ENCODE data around the gene WNT11.

WNT11 gene

GRCh38 chr11:76158394-76159302, 47.7 kb downstream of the WNT11 start:
- CTCF ChIA-PET: no interaction called here

GRCh38 chr11:76157891-76158290, 48.4 kb downstream of the WNT11 start:
- no peak for TF ChIP-seq NFRKB (IDR thresholded peaks at IDR 0.05)
- no peak for TF ChIP-seq BHLHE40 (IDR thresholded peaks at IDR 0.05; ENCODE audit: borderline replicate concordance)
- TF ChIP-seq LEF1 (IDR thresholded peaks at IDR 0.05; ENCODE audit: borderline replicate concordance): no peak
- no peak for TF ChIP-seq TARDBP (IDR thresholded peaks at IDR 0.05)
- no peak for TF ChIP-seq SP1 (IDR thresholded peaks at IDR 0.05)
- TF ChIP-seq FOXM1 (IDR thresholded peaks at IDR 0.05; ENCODE audit: borderline replicate concordance): no peak
- no peak for TF ChIP-seq SUZ12 (IDR thresholded peaks at IDR 0.05)
- TF ChIP-seq FOXA1 (IDR thresholded peaks at IDR 0.05): no peak
- TF ChIP-seq L3MBTL2 (conservative IDR thresholded peaks at IDR 0.05): no peak
- no peak for TF ChIP-seq ELF4 (IDR thresholded peaks at IDR 0.05)
- DNase-seq (ENCODE audit: extremely low spot score): no peak
- ChIA-PET CTCF (interaction anchor here (0.6 kb wide), 1 partner anchor 25 kb away, joined by 4 read pairs; no protein-coding TSS in a partner anchor), POLR2A (no interaction called here)

More at GRCh38 chr11:76158394-76159302, 47.7 kb downstream of the WNT11 start:
- no peak for DNase-seq (ENCODE audit: extremely low spot score)
- POLR2A ChIA-PET: no interaction called here
- TF ChIP-seq NFRKB (IDR thresholded peaks at IDR 0.05) (no peak), LEF1 (IDR thresholded peaks at IDR 0.05; ENCODE audit: borderline replicate concordance) (no peak), FOXK2 (IDR thresholded peaks at IDR 0.05) (no peak), FOXM1 (IDR thresholded peaks at IDR 0.05; ENCODE audit: borderline replicate concordance) (no peak), ARNT (IDR thresholded peaks at IDR 0.05) (no peak), CTBP1 (IDR thresholded peaks at IDR 0.05; ENCODE audit: borderline replicate concordance) (no peak)

GRCh38 chr11:76156971-76157427, 49.3 kb downstream of the WNT11 start:
- no peak for TF ChIP-seq NFRKB (IDR thresholded peaks at IDR 0.05)
- no peak for TF ChIP-seq TARDBP (IDR thresholded peaks at IDR 0.05)
- TF ChIP-seq SUZ12 (IDR thresholded peaks at IDR 0.05): no peak
- no peak for TF ChIP-seq PKNOX1 (IDR thresholded peaks at IDR 0.05)
- TF ChIP-seq L3MBTL2 (conservative IDR thresholded peaks at IDR 0.05): no peak
- TF ChIP-seq ARNT (IDR thresholded peaks at IDR 0.05): no peak
- TF ChIP-seq ELF4 (IDR thresholded peaks at IDR 0.05): no peak
- TF ChIP-seq CTBP1 (IDR thresholded peaks at IDR 0.05; ENCODE audit: borderline replicate concordance): no peak
- no peak for TF ChIP-seq LEF1 (IDR thresholded peaks at IDR 0.05; ENCODE audit: borderline replicate concordance)
- TF ChIP-seq SP1 (IDR thresholded peaks at IDR 0.05): no peak
- DNase-seq (ENCODE audit: extremely low spot score): no peak
- POLR2A ChIA-PET: no interaction called here
- CTCF ChIA-PET: no interaction called here

GRCh38 chr11:76155500-76156227, 50.6 kb downstream of the WNT11 start:
- CTCF ChIA-PET: interaction anchor here (0.5 kb wide), 1 partner anchor 208 kb away, joined by 3 read pairs; no protein-coding TSS in a partner anchor
- no peak for DNase-seq (ENCODE audit: extremely low spot score)
- no peak for TF ChIP-seq ARNT (IDR thresholded peaks at IDR 0.05)
- no peak for TF ChIP-seq SUZ12 (IDR thresholded peaks at IDR 0.05)
- TF ChIP-seq SP1 (IDR thresholded peaks at IDR 0.05): no peak
- no peak for TF ChIP-seq BHLHE40 (IDR thresholded peaks at IDR 0.05; ENCODE audit: borderline replicate concordance)
- TF ChIP-seq FOXK2 (IDR thresholded peaks at IDR 0.05): no peak
- TF ChIP-seq TARDBP (IDR thresholded peaks at IDR 0.05): no peak
- no peak for TF ChIP-seq ZNF384 (IDR thresholded peaks at IDR 0.05)
- no peak for TF ChIP-seq HDGF (IDR thresholded peaks at IDR 0.05; ENCODE audit: borderline replicate concordance)
- no peak for TF ChIP-seq LEF1 (IDR thresholded peaks at IDR 0.05; ENCODE audit: borderline replicate concordance)
- TF ChIP-seq L3MBTL2 (conservative IDR thresholded peaks at IDR 0.05): no peak
- no peak for TF ChIP-seq FOXA1 (IDR thresholded peaks at IDR 0.05)
- TF ChIP-seq NFRKB (IDR thresholded peaks at IDR 0.05): no peak
- TF ChIP-seq FOXM1 (IDR thresholded peaks at IDR 0.05; ENCODE audit: borderline replicate concordance): no peak
- TF ChIP-seq PKNOX1 (IDR thresholded peaks at IDR 0.05): no peak
- TF ChIP-seq ELF4 (IDR thresholded peaks at IDR 0.05): no peak
- no peak for TF ChIP-seq CTBP1 (IDR thresholded peaks at IDR 0.05; ENCODE audit: borderline replicate concordance)
- POLR2A ChIA-PET: no interaction called here

- no peak for TF ChIP-seq BHLHE40 (IDR thresholded peaks at IDR 0.05; ENCODE audit: borderline replicate concordance)
- no peak for TF ChIP-seq FOXM1 (IDR thresholded peaks at IDR 0.05; ENCODE audit: borderline replicate concordance)
- TF ChIP-seq SUZ12 (IDR thresholded peaks at IDR 0.05): no peak
- TF ChIP-seq L3MBTL2 (conservative IDR thresholded peaks at IDR 0.05): no peak
- TF ChIP-seq NFRKB (IDR thresholded peaks at IDR 0.05): no peak
- no peak for TF ChIP-seq ELF4 (IDR thresholded peaks at IDR 0.05)
- TF ChIP-seq SP1 (IDR thresholded peaks at IDR 0.05): no peak
- no peak for TF ChIP-seq HDGF (IDR thresholded peaks at IDR 0.05; ENCODE audit: borderline replicate concordance)
- TF ChIP-seq LEF1 (IDR thresholded peaks at IDR 0.05; ENCODE audit: borderline replicate concordance): no peak
- no peak for TF ChIP-seq FOXA1 (IDR thresholded peaks at IDR 0.05)
- no peak for DNase-seq (ENCODE audit: extremely low spot score)
- ChIA-PET POLR2A (no interaction called here), CTCF (no interaction called here)
Observed at GRCh38 chr11:76153571-76153923, 52.8 kb downstream of the WNT11 start.

Measured in HEK293T (cell line).